SK-N-SH (cell line): ENCODE results near the gene OPRM1. TPM values are rescaled to one million over a fixed set of nuclear protein-coding genes. Genes with fewer than 3 reads are reported as not detected.

Experiments used
- CTCF ChIA-PET: fragments of 300-600, 350-600 bp; formaldehyde crosslinking; extraction: SDS; loops from one replicate; lab custom pipeline; 2021; lab: Yijun Ruan, JAX
- POLR2A ChIA-PET: fragments of 350-600 bp; sonication (Branson Sonifier 250); formaldehyde crosslinking; extraction: SDS; loops from one replicate; lab custom pipeline; 2020; ENCODE audit warnings: antibody characterized with exemption, inconsistent platforms; lab: Yijun Ruan, JAX
- DNase-seq: peaks from one replicate; pipeline ENCODE4 v3.0.0; 2012
- H2AFZ ChIP-seq: fragments of 200-600 bp; sonication (generic); 2 replicates; pipeline ENCODE4 v1.8.1; 2016; ENCODE audit warnings: antibody characterized with exemption, mild to moderate bottlenecking, low read depth
- H3F3A ChIP-seq: fragments of 200-600 bp; sonication (generic); replicated peaks from 2 replicates; pipeline ENCODE3; 2016; ENCODE audit warnings: antibody characterized with exemption, mild to moderate bottlenecking; ENCODE audit not compliant: insufficient read depth
- H3K27ac ChIP-seq, 2 experiments: fragments of 200-500 bp in 1 of 2; fragments of 200-600 bp in 1 of 2; sonication (Bioruptor generic) in 1 of 2; sonication (generic), shearing (Covaris generic) in 1 of 2; 2 replicates each; pipeline versions ENCODE4 v1.5.1 to v1.6.1; 2014 to 2016; ENCODE audit warnings: low read depth in 2 of 2, inconsistent platforms in 1 of 2, low read length in 1 of 2, mild to moderate bottlenecking in 1 of 2, mixed read lengths in 1 of 2
- H3K27me3 ChIP-seq: fragments of 200-600 bp; sonication (generic), shearing (Covaris generic); 2 replicates; pipeline ENCODE4 v1.6.1; 2016; ENCODE audit warnings: mixed run types; ENCODE audit not compliant: insufficient read depth
- H3K36me3 ChIP-seq, 2 experiments: fragments of 200-500 bp in 1 of 2; fragments of 200-600 bp in 1 of 2; sonication (Bioruptor generic) in 1 of 2; sonication (generic) in 1 of 2; replicated peaks in 1 of 2; 2 replicates each; pipeline versions ENCODE3 to v1.5.1; 2014 to 2016; ENCODE audit warnings: low read length in 1 of 2, mild to moderate bottlenecking in 1 of 2; ENCODE audit not compliant: insufficient read depth in 2 of 2, control insufficient read depth in 1 of 2
- H3K4me1 ChIP-seq, 2 experiments: fragments of 200-500 bp in 1 of 2; fragments of 200-600 bp in 1 of 2; sonication (Bioruptor generic) in 1 of 2; sonication (generic), shearing (Covaris generic) in 1 of 2; 2 replicates each; pipeline versions ENCODE4 v1.5.1 to v1.6.1; 2014 to 2016; ENCODE audit warnings: low read depth in 1 of 2, low read length in 1 of 2, mixed run types in 1 of 2; ENCODE audit not compliant: insufficient read depth in 2 of 2, control insufficient read depth in 1 of 2
- H3K4me2 ChIP-seq: fragments of 200-600 bp; sonication (generic), shearing (Covaris generic); 2 replicates; pipeline ENCODE4 v1.6.1; 2017; ENCODE audit warnings: mixed run types
- H3K4me3 ChIP-seq, 2 experiments: fragments of 200-500 bp in 1 of 2; fragments of 200-600 bp in 1 of 2; sonication (Bioruptor generic) in 1 of 2; sonication (generic), shearing (Covaris generic) in 1 of 2; 2 replicates each; pipeline versions ENCODE4 v1.5.1 to v1.8.1; 2014 to 2016; ENCODE audit warnings: low read depth in 2 of 2, inconsistent platforms in 1 of 2, low read length in 1 of 2, mild to moderate bottlenecking in 1 of 2, mixed read lengths in 1 of 2, moderate library complexity in 1 of 2
- H3K79me2 ChIP-seq: fragments of 200-600 bp; sonication (generic); 2 replicates; pipeline ENCODE4 v1.8.1; 2017; ENCODE audit warnings: mild to moderate bottlenecking; ENCODE audit not compliant: insufficient read depth
- H3K9ac ChIP-seq: fragments of 200-600 bp; sonication (generic); 2 replicates; pipeline ENCODE4 v1.6.1; 2017; ENCODE audit warnings: mixed run types
- H3K9me2 ChIP-seq: fragments of 200-600 bp; sonication (generic); 2 replicates; pipeline ENCODE4 v1.6.1; 2017; ENCODE audit warnings: mixed run types
- H3K9me3 ChIP-seq: fragments of 200-600 bp; sonication (generic); 2 replicates; pipeline ENCODE4 v1.6.1; 2017; ENCODE audit warnings: mixed run types, mild to moderate bottlenecking, moderate library complexity
- H4K20me1 ChIP-seq: fragments of 200-600 bp; sonication (generic); 2 replicates; pipeline ENCODE4 v1.6.1; 2017; ENCODE audit warnings: mild to moderate bottlenecking, mixed run types; ENCODE audit not compliant: insufficient read depth
- ELF1 ChIP-seq: IDR thresholded peaks from 2 replicates; pipeline ENCODE4 v1.4.0; 2012
- EZH2phosphoT487 ChIP-seq: fragments of 200-600 bp; sonication (generic); IDR thresholded peaks from 2 replicates; pipeline ENCODE4 v1.6.1; 2017; ENCODE audit warnings: low read depth, mixed run types, mild to moderate bottlenecking, antibody characterized with exemption, moderate library complexity, borderline replicate concordance
- FOXJ3 ChIP-seq: sonication (generic); formaldehyde crosslinking; IDR thresholded peaks from 2 replicates; pipeline ENCODE4 v1.5.1; 2020; ENCODE audit warnings: mild to moderate bottlenecking, missing genetic modification reagents
- GABPA ChIP-seq: IDR thresholded peaks from 2 replicates; pipeline ENCODE4 v1.4.0; 2012; ENCODE audit warnings: low read depth, mild to moderate bottlenecking
- JUND ChIP-seq: IDR thresholded peaks from 2 replicates; pipeline ENCODE4 v1.4.0; 2012
- MXI1 ChIP-seq: IDR thresholded peaks from 2 replicates; pipeline ENCODE4 v1.6.1; 2012; ENCODE audit warnings: mild to moderate bottlenecking, low read depth, low read length, improper control_type of control experiment
- RAD21 ChIP-seq: IDR thresholded peaks from 2 replicates; pipeline ENCODE4 v1.6.1; 2012; ENCODE audit warnings: mild to moderate bottlenecking, low read length
- RCOR1 ChIP-seq: fragments of 150-350 bp; IDR thresholded peaks from 2 replicates; pipeline ENCODE4 v1.6.1; 2017; ENCODE audit warnings: antibody characterized with exemption, low read length
- SMC3 ChIP-seq: IDR thresholded peaks from 2 replicates; pipeline ENCODE4 v1.6.1; 2012; ENCODE audit warnings: low read depth, low read length, improper control_type of control experiment
- TAF1 ChIP-seq: IDR thresholded peaks from 2 replicates; pipeline ENCODE4 v1.6.1; 2012; ENCODE audit warnings: low read depth, mild to moderate bottlenecking, low read length, moderate library complexity, borderline replicate concordance
- TCF12 ChIP-seq: IDR thresholded peaks from 2 replicates; pipeline ENCODE4 v1.4.0; 2012
- USF1 ChIP-seq: IDR thresholded peaks from 2 replicates; pipeline ENCODE4 v1.4.0; 2012; ENCODE audit warnings: low read depth, borderline replicate concordance
- polyA plus RNA-seq, 3 experiments: library from polyadenylated mRNA; depleted of rRNA; stranded (reverse); fragments of >200 nt; gene quantifications; 2 replicates each; pipeline ENCODE4 v1.2.3, GENCODE V29; 2012
- TF ChIP-seq, protein P1 (sequence below): fragments of 150-350 bp; IDR thresholded peaks from 2 replicates; pipeline ENCODE4 v1.6.1; 2016; ENCODE audit warnings: mild to moderate bottlenecking, low read depth, low read length
- TF ChIP-seq, protein P2 (sequence below): fragments of 200-600 bp; sonication (generic); IDR thresholded peaks from 2 replicates; pipeline ENCODE4 v1.6.1; 2017; ENCODE audit warnings: antibody characterized with exemption, mild to moderate bottlenecking, moderate library complexity
- TF ChIP-seq, protein P3 (sequence below): IDR thresholded peaks from 2 replicates; pipeline ENCODE4 v1.4.0; 2012; ENCODE audit warnings: low read depth
- TF ChIP-seq, protein P4 (sequence below): IDR thresholded peaks from 2 replicates; pipeline ENCODE4 v1.6.1; 2012; ENCODE audit warnings: mild to moderate bottlenecking, low read depth, low read length, moderate library complexity

The OPRM1 gene
- polyA plus RNA-seq, 1 of the 3 experiments (the other 2 are of a cell fraction), result 0.15 TPM

DNA sequence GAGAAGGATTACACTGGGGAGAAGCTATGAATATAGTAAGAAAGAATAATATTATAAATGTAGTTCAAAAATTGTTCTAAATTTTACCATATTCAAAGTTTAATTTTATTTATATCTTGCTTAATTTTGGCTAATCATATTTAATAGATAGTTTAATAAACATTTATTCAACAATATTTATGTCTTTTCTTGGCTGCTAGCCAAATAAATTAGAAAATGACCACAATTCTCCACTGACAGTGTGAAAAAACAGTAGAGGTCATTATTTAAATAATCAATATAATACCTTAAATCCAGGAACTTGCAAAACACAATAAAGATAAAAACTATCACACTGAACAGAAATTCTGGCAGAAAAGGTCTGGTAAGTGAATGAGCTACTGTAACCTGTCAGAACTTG lies 171.6 kb downstream of the OPRM1 start:
- ChIA-PET CTCF (no interaction called here), POLR2A (no interaction called here)
- Histone ChIP-seq H3K27ac (no peak overlapping the region), H3K9me3 (no peaks in the 10 kb centered on the region), H3K9me2 (no peaks in the 10 kb centered on the region), H3K4me2 (no peak overlapping the region), H3K79me2 (no peaks in the 10 kb centered on the region), H3K36me3 (no peaks in the 10 kb centered on the region), H3K27me3 (no peaks in the 10 kb centered on the region), H3K4me3 (no peak overlapping the region), H3K9ac (no peak overlapping the region), H3K4me1 (no peaks in the 10 kb centered on the region; a peak in 2 of 4 replicates), H2AFZ (no peak overlapping the region), H3F3A (no peaks in the 10 kb centered on the region), H4K20me1 (no peaks in the 10 kb centered on the region)
- TF ChIP-seq, protein P1, sequence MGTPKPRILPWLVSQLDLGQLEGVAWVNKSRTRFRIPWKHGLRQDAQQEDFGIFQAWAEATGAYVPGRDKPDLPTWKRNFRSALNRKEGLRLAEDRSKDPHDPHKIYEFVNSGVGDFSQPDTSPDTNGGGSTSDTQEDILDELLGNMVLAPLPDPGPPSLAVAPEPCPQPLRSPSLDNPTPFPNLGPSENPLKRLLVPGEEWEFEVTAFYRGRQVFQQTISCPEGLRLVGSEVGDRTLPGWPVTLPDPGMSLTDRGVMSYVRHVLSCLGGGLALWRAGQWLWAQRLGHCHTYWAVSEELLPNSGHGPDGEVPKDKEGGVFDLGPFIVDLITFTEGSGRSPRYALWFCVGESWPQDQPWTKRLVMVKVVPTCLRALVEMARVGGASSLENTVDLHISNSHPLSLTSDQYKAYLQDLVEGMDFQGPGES, result no peak
- TF ChIP-seq SMC3, result no peak
- TF ChIP-seq, protein P2, sequence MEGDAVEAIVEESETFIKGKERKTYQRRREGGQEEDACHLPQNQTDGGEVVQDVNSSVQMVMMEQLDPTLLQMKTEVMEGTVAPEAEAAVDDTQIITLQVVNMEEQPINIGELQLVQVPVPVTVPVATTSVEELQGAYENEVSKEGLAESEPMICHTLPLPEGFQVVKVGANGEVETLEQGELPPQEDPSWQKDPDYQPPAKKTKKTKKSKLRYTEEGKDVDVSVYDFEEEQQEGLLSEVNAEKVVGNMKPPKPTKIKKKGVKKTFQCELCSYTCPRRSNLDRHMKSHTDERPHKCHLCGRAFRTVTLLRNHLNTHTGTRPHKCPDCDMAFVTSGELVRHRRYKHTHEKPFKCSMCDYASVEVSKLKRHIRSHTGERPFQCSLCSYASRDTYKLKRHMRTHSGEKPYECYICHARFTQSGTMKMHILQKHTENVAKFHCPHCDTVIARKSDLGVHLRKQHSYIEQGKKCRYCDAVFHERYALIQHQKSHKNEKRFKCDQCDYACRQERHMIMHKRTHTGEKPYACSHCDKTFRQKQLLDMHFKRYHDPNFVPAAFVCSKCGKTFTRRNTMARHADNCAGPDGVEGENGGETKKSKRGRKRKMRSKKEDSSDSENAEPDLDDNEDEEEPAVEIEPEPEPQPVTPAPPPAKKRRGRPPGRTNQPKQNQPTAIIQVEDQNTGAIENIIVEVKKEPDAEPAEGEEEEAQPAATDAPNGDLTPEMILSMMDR, result no peak
- TF ChIP-seq JUND, result no peak
- no peak for TF ChIP-seq MXI1
- TF ChIP-seq, protein P3, sequence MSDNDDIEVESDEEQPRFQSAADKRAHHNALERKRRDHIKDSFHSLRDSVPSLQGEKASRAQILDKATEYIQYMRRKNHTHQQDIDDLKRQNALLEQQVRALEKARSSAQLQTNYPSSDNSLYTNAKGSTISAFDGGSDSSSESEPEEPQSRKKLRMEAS, result no peak
- TF ChIP-seq GABPA, result no peak
- no peak for TF ChIP-seq RAD21
- TF ChIP-seq, protein P4, sequence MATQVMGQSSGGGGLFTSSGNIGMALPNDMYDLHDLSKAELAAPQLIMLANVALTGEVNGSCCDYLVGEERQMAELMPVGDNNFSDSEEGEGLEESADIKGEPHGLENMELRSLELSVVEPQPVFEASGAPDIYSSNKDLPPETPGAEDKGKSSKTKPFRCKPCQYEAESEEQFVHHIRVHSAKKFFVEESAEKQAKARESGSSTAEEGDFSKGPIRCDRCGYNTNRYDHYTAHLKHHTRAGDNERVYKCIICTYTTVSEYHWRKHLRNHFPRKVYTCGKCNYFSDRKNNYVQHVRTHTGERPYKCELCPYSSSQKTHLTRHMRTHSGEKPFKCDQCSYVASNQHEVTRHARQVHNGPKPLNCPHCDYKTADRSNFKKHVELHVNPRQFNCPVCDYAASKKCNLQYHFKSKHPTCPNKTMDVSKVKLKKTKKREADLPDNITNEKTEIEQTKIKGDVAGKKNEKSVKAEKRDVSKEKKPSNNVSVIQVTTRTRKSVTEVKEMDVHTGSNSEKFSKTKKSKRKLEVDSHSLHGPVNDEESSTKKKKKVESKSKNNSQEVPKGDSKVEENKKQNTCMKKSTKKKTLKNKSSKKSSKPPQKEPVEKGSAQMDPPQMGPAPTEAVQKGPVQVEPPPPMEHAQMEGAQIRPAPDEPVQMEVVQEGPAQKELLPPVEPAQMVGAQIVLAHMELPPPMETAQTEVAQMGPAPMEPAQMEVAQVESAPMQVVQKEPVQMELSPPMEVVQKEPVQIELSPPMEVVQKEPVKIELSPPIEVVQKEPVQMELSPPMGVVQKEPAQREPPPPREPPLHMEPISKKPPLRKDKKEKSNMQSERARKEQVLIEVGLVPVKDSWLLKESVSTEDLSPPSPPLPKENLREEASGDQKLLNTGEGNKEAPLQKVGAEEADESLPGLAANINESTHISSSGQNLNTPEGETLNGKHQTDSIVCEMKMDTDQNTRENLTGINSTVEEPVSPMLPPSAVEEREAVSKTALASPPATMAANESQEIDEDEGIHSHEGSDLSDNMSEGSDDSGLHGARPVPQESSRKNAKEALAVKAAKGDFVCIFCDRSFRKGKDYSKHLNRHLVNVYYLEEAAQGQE, result no peak
- TF ChIP-seq EZH2phosphoT487, result no peak
- no peak for TF ChIP-seq ELF1
- TF ChIP-seq TCF12, result no peak
- no peak for TF ChIP-seq FOXJ3 (CRISPR knock-in tag)
- TF ChIP-seq USF1, result no peak
- TF ChIP-seq TAF1, result no peak
- TF ChIP-seq RCOR1, result no peak
- DNase-seq, result no peak
